IMR-90 (cell line): ENCODE results near the gene MAGI1. TPM values are rescaled to one million over a fixed set of nuclear protein-coding genes. Genes with fewer than 3 reads are reported as not detected.

ENCODE experiments used
- ATAC-seq: fragments of 200-7000 bp; cut with Tn5 transposase; 2 replicates; pipeline ENCODE4 v1.9.1; 2020; ENCODE audit warnings: low read depth, mild to moderate bottlenecking, moderate library complexity
- BruUV-seq: library from RNA; stranded (reverse); fragments of 400-500 nt; replicated peaks from 2 replicates; lab custom pipeline; 2021; lab: Mats Ljungman, UMichigan
- CTCF ChIA-PET: fragments of 300-600 bp; formaldehyde crosslinking; extraction: SDS; loops from one replicate; lab custom pipeline; 2021; ENCODE audit warnings: antibody characterized with exemption; lab: Yijun Ruan, JAX
- POLR2A ChIA-PET: fragments of 300-600 bp; sonication (Branson Sonifier 250); formaldehyde crosslinking; loops from one replicate; lab custom pipeline; 2022; ENCODE audit warnings: antibody characterized with exemption; ENCODE audit not compliant: unreplicated experiment; lab: Charles Lee
- DNase-seq: peaks from one replicate; pipeline ENCODE4 v3.0.0; 2013
- H2AFZ ChIP-seq: replicated peaks from 2 replicates; pipeline ENCODE3; 2013; ENCODE audit warnings: low read length, mild to moderate bottlenecking; ENCODE audit not compliant: poor library complexity
- H2AK5ac ChIP-seq: 2 replicates; pipeline ENCODE4 v1.6.1; 2013; ENCODE audit warnings: low read depth, low read length, inconsistent platforms
- H2AK9ac ChIP-seq: replicated peaks from 2 replicates; pipeline ENCODE3; 2013; ENCODE audit warnings: mild to moderate bottlenecking, low read depth, low read length, moderate library complexity; ENCODE audit not compliant: poor library complexity
- H2BK120ac ChIP-seq: 2 replicates; pipeline ENCODE4 v1.6.1; 2013; ENCODE audit warnings: low read depth, low read length, inconsistent platforms
- H2BK15ac ChIP-seq: 3 replicates; pipeline ENCODE4 v1.6.1; 2013; ENCODE audit warnings: low read depth, low read length, inconsistent platforms
- H2BK20ac ChIP-seq: 2 replicates; pipeline ENCODE4 v1.6.1; 2013; ENCODE audit warnings: low read depth, mild to moderate bottlenecking, inconsistent platforms, low read length, moderate library complexity
- H2BK5ac ChIP-seq: 2 replicates; pipeline ENCODE4 v1.6.1; 2013; ENCODE audit warnings: mild to moderate bottlenecking, low read depth, low read length, inconsistent platforms; ENCODE audit not compliant: poor library complexity, severe bottlenecking
- H3K14ac ChIP-seq: replicated peaks from 2 replicates; pipeline ENCODE4 v1.6.1; 2013; ENCODE audit warnings: low read depth, low read length, inconsistent platforms
- H3K18ac ChIP-seq: 2 replicates; pipeline ENCODE4 v1.6.1; 2013; ENCODE audit warnings: low read depth, low read length, control low read depth
- H3K23ac ChIP-seq: 2 replicates; pipeline ENCODE4 v1.6.1; 2013; ENCODE audit warnings: low read depth, low read length, inconsistent platforms
- H3K27ac ChIP-seq: 2 replicates; pipeline ENCODE4 v1.5.1; 2013; ENCODE audit warnings: mild to moderate bottlenecking, control low read depth, low read length; ENCODE audit not compliant: insufficient read depth
- H3K27me3 ChIP-seq: 2 replicates; pipeline ENCODE4 v1.6.1; 2013; ENCODE audit warnings: low read length; ENCODE audit not compliant: control insufficient read depth, insufficient read depth
- H3K36me3 ChIP-seq: 2 replicates; pipeline ENCODE4 v1.6.1; 2013; ENCODE audit warnings: low read length, mixed read lengths; ENCODE audit not compliant: control insufficient read depth, insufficient read depth
- H3K4ac ChIP-seq: 2 replicates; pipeline ENCODE4 v1.6.1; 2013; ENCODE audit warnings: low read depth, low read length, inconsistent platforms
- H3K4me1 ChIP-seq: 2 replicates; pipeline ENCODE4 v1.6.1; 2013; ENCODE audit warnings: low read length, mixed read lengths; ENCODE audit not compliant: control insufficient read depth, insufficient read depth
- H3K4me2 ChIP-seq: 2 replicates; pipeline ENCODE4 v1.6.1; 2013; ENCODE audit warnings: low read depth, mild to moderate bottlenecking, control low read depth, low read length, moderate library complexity
- H3K4me3 ChIP-seq: 2 replicates; pipeline ENCODE4 v1.5.1; 2013; ENCODE audit warnings: low read depth, mild to moderate bottlenecking, control low read depth, low read length, moderate library complexity; ENCODE audit not compliant: insufficient read depth
- H3K56ac ChIP-seq: 2 replicates; pipeline ENCODE4 v1.6.1; 2013; ENCODE audit warnings: low read length, inconsistent platforms; ENCODE audit not compliant: insufficient read depth; ENCODE audit errors: extremely low read depth
- H3K79me1 ChIP-seq, 2 experiments: 2 replicates each; pipeline ENCODE4 v1.6.1; 2013; ENCODE audit warnings: low read length in 2 of 2, inconsistent platforms in 1 of 2, low read depth in 1 of 2
- H3K9ac ChIP-seq: 2 replicates; pipeline ENCODE4 v1.6.1; 2013; ENCODE audit warnings: low read depth, low read length, control low read depth
- H3K9me1 ChIP-seq: 2 replicates; pipeline ENCODE4 v1.6.1; 2013; ENCODE audit warnings: low read length, inconsistent platforms; ENCODE audit not compliant: insufficient read depth
- H3K9me3 ChIP-seq: 2 replicates; pipeline ENCODE4 v1.6.1; 2013; ENCODE audit warnings: low read length; ENCODE audit not compliant: control insufficient read depth, insufficient read depth
- H4K20me1 ChIP-seq: 2 replicates; pipeline ENCODE4 v1.6.1; 2013; ENCODE audit warnings: low read length, inconsistent platforms; ENCODE audit not compliant: insufficient read depth
- H4K5ac ChIP-seq: 2 replicates; pipeline ENCODE4 v1.6.1; 2013; ENCODE audit warnings: mild to moderate bottlenecking, low read depth, low read length, control low read depth
- H4K8ac ChIP-seq, 2 experiments: 2 replicates each; pipeline ENCODE4 v1.6.1; 2013; ENCODE audit warnings: low read depth in 2 of 2, low read length in 2 of 2, control low read depth in 1 of 2, inconsistent platforms in 1 of 2
- H4K91ac ChIP-seq: 2 replicates; pipeline ENCODE4 v1.6.1; 2013; ENCODE audit warnings: low read depth, low read length, inconsistent platforms; ENCODE audit not compliant: insufficient read depth
- FOS ChIP-seq: fragments of 150-350 bp; IDR thresholded peaks from 2 replicates; pipeline ENCODE4 v1.6.1; 2016; ENCODE audit warnings: low read depth, low read length
- RAD21 ChIP-seq: IDR thresholded peaks from 2 replicates; pipeline ENCODE4 v1.6.1; 2012; ENCODE audit warnings: low read length, improper control_type of control experiment
- USF2 ChIP-seq: fragments of 150-350 bp; IDR thresholded peaks from 2 replicates; pipeline ENCODE4 v1.6.1; 2017; ENCODE audit warnings: mild to moderate bottlenecking, antibody characterized with exemption, low read length, low read depth
- WGBS, 2 experiments: methylation state at CpG; one replicate each; pipeline versions ENCODE4 v1.1.5 to v1.1.7; 2013; ENCODE audit warnings: missing lambda C conversion rate in 2 of 2; ENCODE audit not compliant: insufficient read length in 1 of 2; ENCODE audit errors: extremely low coverage in 2 of 2; 5-methylcytosine and 5-hydroxymethylcytosine counted together
- dilution Hi-C: fragments of 300-500 bp; cut with HindIII; formaldehyde crosslinking; loops from one replicate; pipeline ENCODE4 v1.14.3; 2018; ENCODE audit warnings: low sequenced_read_pairs; ENCODE audit not compliant: unreplicated experiment
- in situ Hi-C: fragments of 300-500 bp; cut with MboI; formaldehyde crosslinking; loops from 3 replicates; pipeline ENCODE4 v1.14.3; 2019; ENCODE audit warnings: low sequenced_read_pairs, inconsistent platforms, mixed read lengths
- intact Hi-C: fragments of 100-400 bp; cut with micrococcal nuclease; formaldehyde crosslinking; loops from 2 replicates; pipeline ENCODE4 v1.10.0; 2022
- polyA plus RNA-seq, 3 experiments: library from polyadenylated mRNA; depleted of rRNA; stranded (reverse); fragments of >200 nt; gene quantifications; 2 replicates each; pipeline ENCODE4 v1.2.3, GENCODE V29; 2012; ENCODE audit warnings: low replicate concordance in 1 of 3
- total RNA-seq: library from RNA; depleted of rRNA; stranded (reverse); fragments of >200 nt; gene quantifications from 2 replicates; pipeline ENCODE4 v1.2.3, GENCODE V29; 2012

MAGI1 gene
- total and polyA plus RNA-seq, 2 of the 4 experiments (the other 2 are of a cell fraction) = 14.5 to 24.2 TPM

GRCh38 chr3:65352951-65353350 is 685.8 kb downstream of the MAGI1 start:
- no peak overlapping the region for H3K4me2 ChIP-seq
- intact Hi-C loops (no loop called here), in situ Hi-C loops (no loop called here), dilution Hi-C loops (no loop called here)
- ATAC-seq = peak; percentile 44; the same call in 1 of the 2 replicates
- H4K20me1 ChIP-seq = no peaks in the 10 kb centered on the region
- no peak overlapping the region for H4K8ac ChIP-seq
- H3K56ac ChIP-seq = no peak overlapping the region
- no peaks in the 10 kb centered on the region for H3K9me3 ChIP-seq
- no peak overlapping the region for H3K14ac ChIP-seq
- WGBS, 2 experiments = no CpG with 5 or more reads among the region's 2 CpGs
- H3K4me3 ChIP-seq = no peak overlapping the region
- no peak overlapping the region for H2BK120ac ChIP-seq
- H2AK5ac ChIP-seq = no peak overlapping the region
- no peak overlapping the region for H3K23ac ChIP-seq
- H3K9ac ChIP-seq = no peak overlapping the region
- BruUV-seq = no TSS peak
- H3K79me1 ChIP-seq = no peaks in the 10 kb centered on the region
- no peak overlapping the region for H3K27ac ChIP-seq
- POLR2A ChIA-PET = no interaction called here
- H2AK9ac ChIP-seq = no peak overlapping the region
- DNase-seq = peak; percentile 38
- H3K27me3 ChIP-seq = no peaks in the 10 kb centered on the region
- CTCF ChIA-PET = interaction anchor here (0.6 to 1.1 kb wide), 4 partner anchors 11 to 528 kb away, joined by 4 to 8 read pairs (median 6); no protein-coding TSS in a partner anchor
- H2BK15ac ChIP-seq = no peak overlapping the region
- no peak overlapping the region for H4K91ac ChIP-seq
- no peak overlapping the region for H4K5ac ChIP-seq
- H3K36me3 ChIP-seq = 0 out of 2 replicates have a peak, but pooled peaks cover 1% of the 10 kb centered on the region
- no peak overlapping the region for H2BK5ac ChIP-seq
- H2BK20ac ChIP-seq = no peak overlapping the region
- no peaks in the 10 kb centered on the region for H3K9me1 ChIP-seq
- TF ChIP-seq USF2 (no peak), RAD21 (no peak), FOS (no peak)
- no peak overlapping the region for H3K4ac ChIP-seq
- no peak overlapping the region for H2AFZ ChIP-seq
- H3K18ac ChIP-seq = no peak overlapping the region
- H3K4me1 ChIP-seq = peaks cover 6% of the 10 kb centered on the region; the same call in 1 of the 2 replicates
